Ascending aorta (tissue), 2 donors: ENCODE results near the gene LIN7A. TPM values are rescaled to one million over a fixed set of nuclear protein-coding genes. Genes with fewer than 3 reads are reported as not detected.

ENCODE experiments used
- DNase-seq, 2 donors: peaks; one replicate each; pipeline ENCODE4 v3.0.0-alpha.2; 2019; ENCODE audit warnings: low spot score in 2 of 2
- H3K27ac ChIP-seq, 2 donors: fragments of 200-600 bp; sonication (generic); one replicate each; pipeline ENCODE4 v1.5.1; 2016 to 2017; ENCODE audit warnings: mild to moderate bottlenecking in 1 of 2
- H3K27me3 ChIP-seq: fragments of 200-600 bp; sonication (generic); one replicate; pipeline ENCODE4 v1.5.1; 2017
- H3K36me3 ChIP-seq, 2 donors: fragments of 200-600 bp; sonication (generic); one replicate each; pipeline ENCODE4 v1.5.1; 2016
- H3K4me1 ChIP-seq, 2 donors: fragments of 200-600 bp; sonication (generic); one replicate each; pipeline ENCODE4 v1.5.1; 2016 to 2017; ENCODE audit warnings: mild to moderate bottlenecking in 1 of 2
- H3K4me3 ChIP-seq, 2 donors: fragments of 200-600 bp; sonication (generic); one replicate each; pipeline ENCODE4 v1.5.1; 2016 to 2017; ENCODE audit warnings: mild to moderate bottlenecking in 1 of 2
- H3K9me3 ChIP-seq, 2 donors: fragments of 200-600 bp; sonication (generic); one replicate each; pipeline ENCODE4 v1.5.1; 2016
- CTCF ChIP-seq, 3 experiments: fragments of 200-600 bp in 2 of 3; fragments of 450-650 bp in 1 of 3; sonication (generic) in 2 of 3; IDR thresholded peaks; one replicate each; pipeline ENCODE4 v1.5.1; 2016 to 2019; ENCODE audit warnings: antibody characterized with exemption in 3 of 3, mild to moderate bottlenecking in 1 of 3, moderate library complexity in 1 of 3
- intact Hi-C: fragments of 100-400 bp; cut with DNase I; formaldehyde crosslinking; loops from one replicate; pipeline ENCODE4 v1.15.1; 2023
- total RNA-seq: library from RNA; depleted of rRNA; stranded (reverse); fragments of >200 nt; gene quantifications from one replicate; pipeline ENCODE4 v1.1.0, GENCODE V29; 2016

Gene LIN7A
- total RNA-seq, 1 donor from 2014 or later: 4.6 TPM

GRCh38 chr12:80860206-80860605 lies 77.5 kb downstream of the LIN7A start:
- no peaks in the 10 kb centered on the region for H3K9me3 ChIP-seq
- H3K4me3 ChIP-seq: no peak overlapping the region
- no peak for TF ChIP-seq CTCF (IDR thresholded peaks at IDR 0.05)
- intact Hi-C loops: no loop called here
- no peak for DNase-seq
- H3K4me1 ChIP-seq: no peaks in the 10 kb centered on the region
- no peak overlapping the region for H3K27ac ChIP-seq
- no peaks in the 10 kb centered on the region for H3K36me3 ChIP-seq
- H3K27me3 ChIP-seq: no peaks in the 10 kb centered on the region

GRCh38 chr12:80858356-80858755 lies 79.4 kb downstream of the LIN7A start:
- TF ChIP-seq CTCF (IDR thresholded peaks at IDR 0.05): no peak
- intact Hi-C loops: no loop called here
- H3K27me3 ChIP-seq: no peaks in the 10 kb centered on the region
- no peak overlapping the region for H3K4me3 ChIP-seq
- no peaks in the 10 kb centered on the region for H3K36me3 ChIP-seq
- H3K27ac ChIP-seq: no peak overlapping the region
- no peaks in the 10 kb centered on the region for H3K4me1 ChIP-seq
- H3K9me3 ChIP-seq: no peaks in the 10 kb centered on the region
- no peak for DNase-seq

- Histone ChIP-seq H3K4me1 (no peaks in the 10 kb centered on the region), H3K27me3 (no peaks in the 10 kb centered on the region), H3K27ac (no peak overlapping the region), H3K9me3 (no peaks in the 10 kb centered on the region), H3K4me3 (no peak overlapping the region), H3K36me3 (no peaks in the 10 kb centered on the region)
- no peak for TF ChIP-seq CTCF (IDR thresholded peaks at IDR 0.05)
- intact Hi-C loops: no loop called here
- no peak for DNase-seq
Observed at GRCh38 chr12:80857311-80857710, 80.4 kb downstream of the LIN7A start.

GRCh38 chr12:80849337-80849736 lies 88.4 kb downstream of the LIN7A start:
- no peaks in the 10 kb centered on the region for H3K27me3 ChIP-seq
- no peaks in the 10 kb centered on the region for H3K36me3 ChIP-seq
- no peak overlapping the region for H3K27ac ChIP-seq
- no peak for DNase-seq
- H3K4me3 ChIP-seq: no peak overlapping the region
- no peaks in the 10 kb centered on the region for H3K4me1 ChIP-seq
- intact Hi-C loops: no loop called here
- TF ChIP-seq CTCF (IDR thresholded peaks at IDR 0.05): no peak
- no peaks in the 10 kb centered on the region for H3K9me3 ChIP-seq

- Histone ChIP-seq H3K27me3 (no peaks in the 10 kb centered on the region), H3K27ac (no peak overlapping the region), H3K9me3 (no peaks in the 10 kb centered on the region), H3K4me3 (no peak overlapping the region), H3K36me3 (no peaks in the 10 kb centered on the region), H3K4me1 (no peaks in the 10 kb centered on the region)
- DNase-seq: no peak
- TF ChIP-seq CTCF (IDR thresholded peaks at IDR 0.05): no peak
- intact Hi-C loops: no loop called here
Observed at GRCh38 chr12:80848858-80849257, 88.9 kb downstream of the LIN7A start.

- no peak overlapping the region for H3K27ac ChIP-seq
- H3K4me1 ChIP-seq: no peaks in the 10 kb centered on the region
- intact Hi-C loops: no loop called here
- H3K4me3 ChIP-seq: no peak overlapping the region
- no peak for DNase-seq
- no peaks in the 10 kb centered on the region for H3K9me3 ChIP-seq
- no peak for TF ChIP-seq CTCF (IDR thresholded peaks at IDR 0.05)
- H3K27me3 ChIP-seq: no peaks in the 10 kb centered on the region
- H3K36me3 ChIP-seq: no peaks in the 10 kb centered on the region
Observed at GRCh38 chr12:80847575-80847974, 90.2 kb downstream of the LIN7A start.
